HuH-7.5 (cell line): Measurements from ENCODE around the gene PPM1N.

ENCODE experiments used
- DNase-seq: peaks from one replicate; pipeline ENCODE4 v3.0.0; 2011; ENCODE audit warnings: low spot score

PPM1N gene

DNA sequence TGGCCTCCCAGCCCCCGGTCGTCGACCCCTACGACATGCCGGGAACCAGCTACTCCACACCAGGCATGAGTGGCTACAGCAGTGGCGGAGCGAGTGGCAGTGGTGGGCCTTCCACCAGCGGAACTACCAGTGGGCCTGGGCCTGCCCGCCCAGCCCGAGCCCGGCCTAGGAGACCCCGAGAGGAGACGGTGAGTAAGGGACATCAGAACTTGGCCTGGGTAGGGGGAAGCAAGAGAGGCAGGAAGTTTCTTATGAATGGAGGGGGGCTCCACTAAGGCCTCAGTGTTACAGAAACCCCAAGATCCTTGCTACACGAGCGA lies 27.5 kb upstream of the PPM1N start:
- DNase-seq = no peak

DNA sequence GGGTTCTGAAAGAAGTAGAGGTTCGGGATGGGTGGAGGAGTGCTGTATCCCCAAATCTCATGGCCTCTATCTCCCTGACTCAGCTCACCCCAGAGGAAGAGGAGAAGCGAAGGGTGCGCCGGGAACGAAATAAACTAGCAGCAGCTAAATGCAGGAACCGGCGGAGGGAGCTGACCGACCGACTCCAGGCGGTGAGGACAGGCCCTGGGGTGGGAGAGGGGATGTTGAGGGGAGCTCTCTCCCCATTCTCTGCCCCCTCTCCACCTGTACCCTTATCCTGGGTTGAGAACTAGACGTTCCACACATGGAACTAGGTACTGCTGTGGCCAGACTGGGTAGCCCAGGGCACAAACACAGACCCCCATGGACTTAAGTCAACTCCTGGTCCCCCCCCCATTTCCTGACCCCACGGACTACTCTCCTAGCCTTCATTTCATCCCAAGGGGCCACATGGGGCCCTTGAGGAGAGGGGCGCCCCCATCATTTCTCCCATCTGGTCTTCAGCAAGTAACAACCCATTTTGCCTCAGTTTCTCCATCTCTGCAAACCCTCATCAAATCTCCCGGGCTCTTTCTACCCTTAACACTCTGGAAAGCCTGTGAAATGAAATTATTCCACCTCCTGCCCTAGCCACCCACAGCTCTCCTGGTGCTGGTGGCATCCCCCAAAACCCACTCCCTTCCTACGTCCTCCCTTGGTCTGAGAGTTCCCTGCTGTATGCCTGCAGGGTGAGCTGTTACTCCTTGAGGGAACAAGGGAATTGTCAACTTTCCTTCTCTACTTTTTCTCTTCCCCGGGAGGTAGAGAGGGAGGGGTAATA lies 26.9 kb upstream of the PPM1N start:
- DNase-seq = no peak

DNA sequence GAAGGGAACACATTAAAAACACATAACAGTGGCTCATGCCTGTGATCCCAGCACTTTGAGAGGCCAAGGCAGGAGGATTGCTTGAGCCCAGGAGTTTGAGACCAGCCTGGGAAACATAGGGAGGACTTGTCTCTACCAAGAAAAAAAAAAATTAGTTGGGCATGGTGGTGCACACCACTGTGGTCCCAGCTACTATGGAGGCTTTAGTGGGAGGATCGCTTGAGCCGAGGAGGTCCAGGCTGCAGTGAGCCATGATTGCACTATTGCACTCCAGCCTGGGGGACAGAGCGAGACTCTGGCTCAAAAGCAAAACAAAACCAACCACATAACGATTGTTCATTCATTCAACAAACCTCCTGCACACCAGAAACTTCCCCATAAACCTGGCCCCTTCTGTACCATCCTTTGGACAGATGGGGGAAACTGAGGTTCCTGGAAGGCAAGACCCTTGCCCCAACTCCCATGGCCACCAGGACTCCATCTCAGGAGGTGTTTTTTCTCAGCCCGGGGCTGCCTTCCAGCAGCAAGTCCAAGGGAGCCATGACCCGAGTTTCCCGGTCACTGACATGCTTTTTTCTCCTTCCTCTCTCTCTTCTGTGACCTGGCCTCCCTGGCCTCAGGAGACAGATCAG lies 26.2 kb upstream of the PPM1N start:
- DNase-seq = no peak

DNA sequence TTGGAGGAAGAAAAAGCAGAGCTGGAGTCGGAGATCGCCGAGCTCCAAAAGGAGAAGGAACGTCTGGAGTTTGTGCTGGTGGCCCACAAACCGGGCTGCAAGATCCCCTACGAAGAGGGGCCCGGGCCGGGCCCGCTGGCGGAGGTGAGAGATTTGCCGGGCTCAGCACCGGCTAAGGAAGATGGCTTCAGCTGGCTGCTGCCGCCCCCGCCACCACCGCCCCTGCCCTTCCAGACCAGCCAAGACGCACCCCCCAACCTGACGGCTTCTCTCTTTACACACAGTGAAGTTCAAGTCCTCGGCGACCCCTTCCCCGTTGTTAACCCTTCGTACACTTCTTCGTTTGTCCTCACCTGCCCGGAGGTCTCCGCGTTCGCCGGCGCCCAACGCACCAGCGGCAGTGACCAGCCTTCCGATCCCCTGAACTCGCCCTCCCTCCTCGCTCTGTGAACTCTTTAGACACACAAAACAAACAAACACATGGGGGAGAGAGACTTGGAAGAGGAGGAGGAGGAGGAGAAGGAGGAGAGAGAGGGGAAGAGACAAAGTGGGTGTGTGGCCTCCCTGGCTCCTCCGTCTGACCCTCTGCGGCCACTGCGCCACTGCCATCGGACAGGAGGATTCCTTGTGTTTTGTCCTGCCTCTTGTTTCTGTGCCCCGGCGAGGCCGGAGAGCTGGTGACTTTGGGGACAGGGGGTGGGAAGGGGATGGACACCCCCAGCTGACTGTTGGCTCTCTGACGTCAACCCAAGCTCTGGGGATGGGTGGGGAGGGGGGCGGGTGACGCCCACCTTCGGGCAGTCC lies 25.5 kb upstream of the PPM1N start:
- DNase-seq = no peak

DNA sequence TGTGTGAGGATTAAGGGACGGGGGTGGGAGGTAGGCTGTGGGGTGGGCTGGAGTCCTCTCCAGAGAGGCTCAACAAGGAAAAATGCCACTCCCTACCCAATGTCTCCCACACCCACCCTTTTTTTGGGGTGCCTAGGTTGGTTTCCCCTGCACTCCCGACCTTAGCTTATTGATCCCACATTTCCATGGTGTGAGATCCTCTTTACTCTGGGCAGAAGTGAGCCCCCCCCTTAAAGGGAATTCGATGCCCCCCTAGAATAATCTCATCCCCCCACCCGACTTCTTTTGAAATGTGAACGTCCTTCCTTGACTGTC lies 24.9 kb upstream of the PPM1N start:
- no peak for DNase-seq

DNA sequence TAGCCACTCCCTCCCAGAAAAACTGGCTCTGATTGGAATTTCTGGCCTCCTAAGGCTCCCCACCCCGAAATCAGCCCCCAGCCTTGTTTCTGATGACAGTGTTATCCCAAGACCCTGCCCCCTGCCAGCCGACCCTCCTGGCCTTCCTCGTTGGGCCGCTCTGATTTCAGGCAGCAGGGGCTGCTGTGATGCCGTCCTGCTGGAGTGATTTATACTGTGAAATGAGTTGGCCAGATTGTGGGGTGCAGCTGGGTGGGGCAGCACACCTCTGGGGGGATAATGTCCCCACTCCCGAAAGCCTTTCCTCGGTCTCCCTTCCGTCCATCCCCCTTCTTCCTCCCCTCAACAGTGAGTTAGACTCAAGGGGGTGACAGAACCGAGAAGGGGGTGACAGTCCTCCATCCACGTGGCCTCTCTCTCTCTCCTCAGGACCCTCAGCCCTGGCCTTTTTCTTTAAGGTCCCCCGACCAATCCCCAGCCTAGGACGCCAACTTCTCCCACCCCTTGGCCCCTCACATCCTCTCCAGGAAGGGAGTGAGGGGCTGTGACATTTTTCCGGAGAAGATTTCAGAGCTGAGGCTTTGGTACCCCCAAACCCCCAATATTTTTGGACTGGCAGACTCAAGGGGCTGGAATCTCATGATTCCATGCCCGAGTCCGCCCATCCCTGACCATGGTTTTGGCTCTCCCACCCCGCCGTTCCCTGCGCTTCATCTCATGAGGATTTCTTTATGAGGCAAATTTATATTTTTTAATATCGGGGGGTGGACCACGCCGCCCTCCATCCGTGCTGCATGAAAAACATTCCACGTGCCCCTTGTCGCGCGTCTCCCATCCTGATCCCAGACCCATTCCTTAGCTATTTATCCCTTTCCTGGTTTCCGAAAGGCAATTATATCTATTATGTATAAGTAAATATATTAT lies 24.3 kb upstream of the PPM1N start:
- no peak for DNase-seq

DNA sequence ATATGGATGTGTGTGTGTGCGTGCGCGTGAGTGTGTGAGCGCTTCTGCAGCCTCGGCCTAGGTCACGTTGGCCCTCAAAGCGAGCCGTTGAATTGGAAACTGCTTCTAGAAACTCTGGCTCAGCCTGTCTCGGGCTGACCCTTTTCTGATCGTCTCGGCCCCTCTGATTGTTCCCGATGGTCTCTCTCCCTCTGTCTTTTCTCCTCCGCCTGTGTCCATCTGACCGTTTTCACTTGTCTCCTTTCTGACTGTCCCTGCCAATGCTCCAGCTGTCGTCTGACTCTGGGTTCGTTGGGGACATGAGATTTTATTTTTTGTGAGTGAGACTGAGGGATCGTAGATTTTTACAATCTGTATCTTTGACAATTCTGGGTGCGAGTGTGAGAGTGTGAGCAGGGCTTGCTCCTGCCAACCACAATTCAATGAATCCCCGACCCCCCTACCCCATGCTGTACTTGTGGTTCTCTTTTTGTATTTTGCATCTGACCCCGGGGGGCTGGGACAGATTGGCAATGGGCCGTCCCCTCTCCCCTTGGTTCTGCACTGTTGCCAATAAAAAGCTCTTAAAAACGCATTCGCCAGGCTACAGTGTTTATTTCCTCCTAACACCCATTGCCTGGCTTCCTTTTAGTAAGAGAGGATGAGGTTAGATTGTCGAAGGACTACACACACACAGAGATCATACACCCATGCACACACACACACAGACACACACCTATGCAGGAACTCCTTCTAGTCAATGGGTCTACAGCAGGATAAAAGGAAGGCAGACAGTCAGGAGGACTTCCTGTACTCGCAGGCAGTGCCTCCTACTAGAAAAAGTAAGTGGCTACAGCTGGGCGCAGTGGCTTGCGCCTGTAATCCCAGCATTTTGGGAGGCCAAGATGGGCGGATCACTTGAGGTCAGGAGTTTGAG lies 23.4 kb upstream of the PPM1N start:
- no peak for DNase-seq

DNA sequence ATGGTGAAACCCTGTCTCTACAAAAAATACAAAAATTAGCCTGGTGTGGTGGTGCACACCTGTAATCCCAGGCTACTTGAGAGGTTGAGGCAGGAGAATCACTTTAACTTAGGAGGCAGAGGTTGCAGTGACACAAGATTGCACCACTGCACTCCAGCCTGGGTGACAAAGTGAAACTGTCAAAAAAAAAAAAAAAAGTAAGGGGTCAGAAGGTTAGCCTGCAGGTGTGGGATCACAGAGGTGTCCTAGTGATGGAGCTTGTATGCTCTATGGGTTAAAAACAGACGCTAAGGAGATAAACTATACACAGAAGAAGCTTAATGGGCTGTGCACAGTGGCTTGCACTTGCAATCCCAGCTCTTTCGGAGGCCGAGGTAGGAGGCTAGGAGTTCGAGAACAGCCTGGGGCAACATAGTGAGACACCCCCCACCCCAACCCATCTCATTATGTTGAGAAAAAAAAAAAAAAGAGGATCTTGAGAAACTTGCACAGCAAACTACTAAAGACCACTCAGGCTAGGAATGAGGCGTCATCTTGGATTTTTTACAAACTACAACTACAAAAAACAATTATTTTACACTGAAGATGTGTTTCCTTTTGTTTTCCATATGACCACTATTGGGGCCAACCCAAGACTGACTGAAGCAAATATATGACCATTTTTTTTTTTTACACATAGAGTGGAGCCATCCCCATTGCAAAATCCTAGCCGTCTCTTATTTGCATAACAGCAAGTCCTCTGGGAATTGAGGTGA lies 22.5 kb upstream of the PPM1N start:
- DNase-seq = no peak

DNA sequence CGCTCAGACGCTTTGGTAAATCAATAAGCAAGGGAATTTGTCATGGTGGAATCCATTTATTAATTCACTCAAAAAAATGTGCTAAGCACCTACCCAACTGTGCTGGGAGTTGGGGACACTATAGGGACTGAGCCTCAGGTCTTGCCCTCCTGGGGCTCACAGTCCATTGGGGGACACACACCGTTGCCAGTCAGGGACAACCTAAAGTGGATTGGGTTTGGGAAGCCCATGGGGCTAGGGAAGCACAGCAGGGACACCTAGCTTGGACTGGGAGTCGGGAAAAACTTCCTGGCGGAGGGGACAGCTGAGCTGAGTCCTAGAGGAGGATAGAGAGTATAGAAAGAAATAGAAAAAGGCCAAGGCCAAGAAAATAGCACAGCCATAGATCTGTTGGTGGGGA lies 21.9 kb upstream of the PPM1N start:
- DNase-seq = no peak

DNA sequence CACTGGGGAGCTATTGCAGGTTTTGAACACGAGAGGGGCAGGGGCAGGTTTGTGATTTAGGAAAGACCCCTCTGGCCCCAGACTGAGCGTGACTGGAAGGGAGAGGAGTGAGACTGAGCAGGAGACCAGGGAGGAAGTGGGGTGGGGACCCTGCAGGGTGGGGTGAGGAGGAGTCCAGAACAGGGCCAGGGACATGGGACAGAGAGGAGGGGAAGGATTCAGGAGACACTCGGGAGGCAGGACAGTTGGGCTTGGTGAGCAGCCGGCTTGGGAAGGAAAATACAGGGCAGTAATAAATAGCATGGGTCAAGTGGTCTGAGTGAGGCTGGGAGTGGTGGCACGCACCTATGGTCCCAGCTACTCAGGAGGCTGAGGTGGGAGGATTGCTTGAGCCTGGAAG lies 21.1 kb upstream of the PPM1N start:
- no peak for DNase-seq

DNA sequence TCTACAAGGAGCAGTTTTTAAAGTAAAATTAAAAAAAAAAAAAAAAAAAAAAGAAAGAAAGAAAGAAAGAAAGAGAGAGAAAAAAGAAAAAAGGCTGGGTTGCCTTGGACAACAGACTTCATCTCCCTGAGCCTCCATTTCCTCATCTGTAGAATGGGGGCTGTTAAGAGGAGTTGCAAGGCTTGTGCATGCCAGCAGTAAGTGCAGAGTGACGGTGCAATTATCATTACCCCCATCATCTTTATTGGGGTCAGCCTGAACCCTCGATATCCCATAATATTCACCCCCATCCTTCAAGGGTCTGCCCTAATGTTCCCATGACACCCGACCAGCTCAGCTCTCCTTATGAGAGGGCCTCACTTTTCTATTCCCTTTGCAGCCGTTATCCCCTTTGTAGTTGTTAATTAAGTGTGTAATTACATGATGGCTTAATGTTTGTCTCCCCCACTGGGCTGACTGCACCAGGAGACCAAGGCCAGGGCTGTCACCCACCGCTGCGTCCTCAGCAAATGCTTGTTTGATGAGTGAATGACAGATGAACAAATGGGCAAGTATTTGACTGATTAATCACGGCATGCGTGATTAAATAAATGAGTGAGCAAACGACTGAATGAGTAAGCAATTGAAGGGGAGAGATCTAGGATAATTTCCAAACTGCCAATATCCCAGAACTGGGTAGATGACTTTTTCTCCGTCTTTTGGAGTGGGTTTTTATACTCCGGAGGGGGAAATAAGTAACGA lies 20.4 kb upstream of the PPM1N start:
- DNase-seq = no peak

DNA sequence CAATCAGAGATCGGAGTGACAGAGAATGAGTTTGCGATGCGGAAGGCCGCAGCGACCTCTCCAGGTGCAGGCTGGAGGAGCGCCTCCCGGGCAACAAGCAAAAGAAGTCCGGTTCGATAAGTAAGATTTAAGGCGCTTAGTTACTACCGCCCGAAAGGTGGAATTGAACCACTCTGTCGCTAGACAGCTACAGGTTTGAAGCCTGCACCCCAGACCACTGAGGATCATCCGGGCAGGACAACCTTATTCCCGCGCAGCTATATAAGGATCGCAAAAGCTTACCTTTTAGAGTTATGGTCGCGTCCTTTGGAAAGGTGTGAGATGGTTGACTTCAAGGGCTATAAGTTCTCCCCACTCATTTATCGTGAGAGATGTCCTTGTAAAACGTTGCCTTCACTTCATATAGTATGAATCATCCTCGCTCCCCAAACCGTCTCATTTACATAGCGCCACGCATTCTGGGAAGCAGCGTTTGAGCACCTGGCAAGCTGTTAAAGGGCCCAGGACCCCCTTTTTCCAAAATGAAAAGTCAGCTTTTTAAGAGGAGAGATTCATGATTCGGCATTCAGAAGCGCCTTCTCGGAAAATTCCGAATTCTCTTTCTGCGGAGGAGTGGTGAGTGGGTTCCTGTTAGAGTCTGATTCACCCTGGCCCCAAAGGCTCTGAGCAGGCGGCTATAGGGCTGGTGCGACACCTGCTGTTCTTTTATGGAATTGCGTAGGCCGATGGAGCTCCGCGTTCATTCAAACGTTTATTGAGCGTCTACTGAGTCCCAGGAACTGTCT lies 19.6 kb upstream of the PPM1N start:
- DNase-seq = peak; percentile 74

DNA sequence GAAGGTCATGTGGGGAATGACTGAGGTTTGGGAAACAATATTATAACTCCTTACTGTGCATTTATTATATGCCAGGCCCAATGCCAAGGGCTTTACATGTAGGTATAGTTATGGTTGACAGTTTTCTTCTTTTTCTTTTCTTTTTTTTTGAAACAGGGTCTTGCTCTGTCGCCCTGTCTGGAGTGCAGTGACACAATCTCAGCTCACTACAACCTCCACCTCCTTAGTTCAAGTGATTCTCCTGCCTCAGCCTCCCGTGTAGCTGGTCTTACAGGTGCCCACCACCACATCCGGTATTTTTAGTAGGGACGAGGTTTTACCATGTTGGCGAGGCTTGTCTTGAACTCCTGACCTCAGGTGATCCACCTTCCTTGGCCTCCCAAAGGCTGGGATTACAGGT lies 15.2 kb upstream of the PPM1N start:
- DNase-seq = no peak

DNA sequence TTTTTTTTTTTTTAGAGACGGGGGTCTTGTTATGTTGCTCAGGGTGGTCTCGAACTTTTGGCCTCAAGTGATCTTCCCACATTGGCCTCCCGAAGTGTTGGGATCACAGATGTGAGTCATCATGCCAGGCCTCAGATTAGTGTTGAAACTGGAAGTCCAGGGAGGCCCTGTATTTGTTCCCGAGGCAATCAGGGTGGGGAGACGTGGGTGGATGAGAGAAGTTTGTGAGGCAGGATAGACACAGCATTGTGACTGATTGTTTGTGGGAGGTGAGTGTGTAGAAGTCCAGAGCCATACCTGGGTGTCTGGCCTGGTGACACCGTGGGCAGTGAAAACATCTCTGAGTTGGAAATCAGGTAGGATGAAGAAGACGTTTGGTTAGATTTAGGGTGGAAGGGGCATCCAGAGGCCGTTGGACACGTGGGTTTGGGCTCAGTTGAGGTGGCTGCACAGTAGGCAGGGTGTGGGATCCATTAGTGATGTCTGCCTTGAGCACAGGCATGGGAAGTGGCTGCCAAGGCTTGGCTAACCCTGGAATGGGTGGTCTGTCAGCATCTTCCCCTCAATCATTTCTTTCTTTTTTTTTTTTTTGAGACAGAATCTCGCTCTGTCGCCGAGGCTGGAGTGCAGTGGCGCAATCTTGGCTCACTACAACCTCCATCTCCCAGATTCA lies 13.8 kb upstream of the PPM1N start:
- no peak for DNase-seq

DNA sequence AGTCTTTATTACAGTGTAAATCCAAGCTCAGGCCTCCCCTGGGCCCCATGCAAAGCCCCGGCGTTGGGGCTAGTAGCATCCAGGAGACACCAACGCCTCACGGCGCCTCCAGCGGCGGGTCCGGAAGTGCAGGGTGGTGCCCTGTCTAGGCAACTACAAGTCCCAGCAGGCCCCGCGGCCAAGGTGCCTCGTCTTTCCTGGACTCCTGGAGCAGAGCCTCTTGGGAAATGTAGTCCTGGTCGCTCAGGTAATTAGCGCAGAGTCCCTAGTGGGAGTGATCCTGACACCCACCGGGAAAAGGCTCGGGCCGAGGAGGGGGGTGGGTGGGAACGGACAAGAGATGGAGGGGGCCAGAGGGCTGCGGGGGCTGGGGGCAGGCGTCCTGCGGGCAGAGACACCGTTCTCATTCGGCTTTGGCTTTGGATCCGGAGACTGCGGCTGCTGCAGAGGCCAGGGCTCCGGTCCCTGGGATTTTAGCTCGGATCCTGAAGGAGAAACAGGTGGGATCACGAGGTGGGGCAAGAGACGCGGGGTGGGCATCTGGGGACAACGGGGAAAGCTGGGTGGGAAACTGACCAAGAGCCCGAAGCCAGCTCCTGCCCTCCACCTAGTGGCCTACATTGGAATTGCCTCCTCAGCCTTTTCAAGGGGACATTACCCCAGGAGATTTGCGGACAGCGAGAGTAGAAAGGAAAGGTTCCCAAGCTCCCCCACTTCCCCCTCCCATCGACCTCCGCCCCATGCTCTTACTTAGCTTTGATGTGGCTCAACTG lies 12.8 kb upstream of the PPM1N start:
- DNase-seq = peak; percentile 79

DNA sequence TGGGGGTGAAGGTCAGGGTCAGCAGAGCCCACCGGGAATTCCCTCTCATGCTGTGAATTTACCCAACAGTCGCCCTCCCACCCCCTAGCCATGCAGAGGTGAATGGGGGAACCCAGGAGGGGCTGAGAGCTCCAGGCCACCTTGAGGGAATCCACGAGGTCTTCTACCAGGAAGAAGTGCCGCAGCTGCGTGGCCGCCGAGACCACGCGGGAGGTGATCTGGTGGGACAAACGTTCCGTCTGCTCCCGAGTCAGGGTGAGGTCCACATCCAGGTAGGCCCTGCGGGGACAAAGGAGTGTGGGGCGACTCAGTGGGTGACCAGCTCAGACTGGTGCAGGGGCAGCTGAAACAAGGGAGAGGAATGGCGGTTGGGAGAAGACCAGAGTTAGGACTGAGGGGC lies 9.5 kb upstream of the PPM1N start:
- no peak for DNase-seq

DNA sequence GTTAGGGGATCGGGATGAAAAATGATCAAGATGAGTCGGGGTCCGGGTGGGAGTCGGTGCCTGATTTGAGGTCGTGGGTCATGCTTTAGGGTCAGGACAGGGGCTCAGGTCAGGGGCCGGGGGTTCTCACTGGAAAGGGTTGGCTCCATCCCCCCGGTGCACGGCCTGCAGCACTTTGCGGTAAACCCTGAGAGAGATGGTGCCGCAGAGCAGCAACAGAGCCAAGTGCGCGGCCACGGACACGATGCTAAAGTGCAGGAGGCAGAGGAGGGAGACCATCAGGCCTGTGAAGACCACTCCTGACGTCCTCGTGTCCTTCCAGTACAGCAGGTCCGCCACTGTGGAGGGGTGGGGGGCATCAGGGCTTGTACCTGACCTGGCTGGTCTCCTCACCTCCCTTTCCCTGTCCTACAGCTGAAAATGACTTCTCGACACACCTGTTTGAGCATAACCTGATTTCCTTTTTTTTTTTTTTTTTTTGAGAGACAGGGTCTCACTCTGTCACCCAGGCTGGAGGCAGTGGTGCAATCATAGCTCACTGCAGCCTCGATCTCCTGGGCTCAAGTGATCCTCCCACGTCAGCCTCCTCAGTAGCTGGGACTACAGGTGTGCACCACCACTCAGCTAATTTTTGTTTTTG lies 8.9 kb upstream of the PPM1N start:
- no peak for DNase-seq
